ENCODE measurements around the gene FANCD2.

- no peak for TF ChIP-seq ZNF558 (tag by site-specific recombination; IDR thresholded peaks at IDR 0.05)
- TF ChIP-seq ZNF292 (tag by site-specific recombination; IDR thresholded peaks at IDR 0.05; ENCODE audit: borderline replicate concordance, low read depth) = no peak
- TF ChIP-seq, protein P1, sequence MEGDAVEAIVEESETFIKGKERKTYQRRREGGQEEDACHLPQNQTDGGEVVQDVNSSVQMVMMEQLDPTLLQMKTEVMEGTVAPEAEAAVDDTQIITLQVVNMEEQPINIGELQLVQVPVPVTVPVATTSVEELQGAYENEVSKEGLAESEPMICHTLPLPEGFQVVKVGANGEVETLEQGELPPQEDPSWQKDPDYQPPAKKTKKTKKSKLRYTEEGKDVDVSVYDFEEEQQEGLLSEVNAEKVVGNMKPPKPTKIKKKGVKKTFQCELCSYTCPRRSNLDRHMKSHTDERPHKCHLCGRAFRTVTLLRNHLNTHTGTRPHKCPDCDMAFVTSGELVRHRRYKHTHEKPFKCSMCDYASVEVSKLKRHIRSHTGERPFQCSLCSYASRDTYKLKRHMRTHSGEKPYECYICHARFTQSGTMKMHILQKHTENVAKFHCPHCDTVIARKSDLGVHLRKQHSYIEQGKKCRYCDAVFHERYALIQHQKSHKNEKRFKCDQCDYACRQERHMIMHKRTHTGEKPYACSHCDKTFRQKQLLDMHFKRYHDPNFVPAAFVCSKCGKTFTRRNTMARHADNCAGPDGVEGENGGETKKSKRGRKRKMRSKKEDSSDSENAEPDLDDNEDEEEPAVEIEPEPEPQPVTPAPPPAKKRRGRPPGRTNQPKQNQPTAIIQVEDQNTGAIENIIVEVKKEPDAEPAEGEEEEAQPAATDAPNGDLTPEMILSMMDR (tag by site-specific recombination; IDR thresholded peaks at IDR 0.05) = no peak
- TF ChIP-seq FEZF1 (tag by site-specific recombination; IDR thresholded peaks at IDR 0.05) = no peak
Measured at GRCh38 chr3:10137178-10137577, 110.9 kb downstream of the FANCD2 start.
